ENCODE results near the gene ZMIZ1. TPM values are rescaled to one million over a fixed set of nuclear protein-coding genes. Genes with fewer than 3 reads are reported as not detected.

ZMIZ1 gene
- total and polyA plus RNA-seq, 8 donors = 63.1 to 87.2 (median 76.8) TPM

GRCh38 chr10:79098596-79099015 lies 29.8 kb downstream of the ZMIZ1 start:
- ATAC-seq (no peak), DNase-seq (no peak)
- no peak overlapping the region for H3K4me3 ChIP-seq
- H3K4me1 ChIP-seq = peaks cover 33 to 80% of the 10 kb centered on the region in 2 donors
- no peaks in the 10 kb centered on the region for H3K36me3 ChIP-seq
- no peak overlapping the region for H3K27ac ChIP-seq
- intact Hi-C loops (cut with DNase I) = no loop called here
- H3K27me3 ChIP-seq = no peaks in the 10 kb centered on the region
- no peak for TF ChIP-seq CTCF (IDR thresholded peaks at IDR 0.05)
- H3K9me3 ChIP-seq = no peaks in the 10 kb centered on the region

GRCh38 chr10:79099898-79100448 lies 31.2 kb downstream of the ZMIZ1 start:
- intact Hi-C loops (cut with DNase I) = no loop called here
- H3K36me3 ChIP-seq = no peaks in the 10 kb centered on the region
- DNase-seq (no peak), ATAC-seq (no peak)
- no peaks in the 10 kb centered on the region for H3K27me3 ChIP-seq
- H3K9me3 ChIP-seq = no peaks in the 10 kb centered on the region
- no peak for TF ChIP-seq CTCF (IDR thresholded peaks at IDR 0.05)
- peaks cover 28 to 79% of the 10 kb centered on the region in 2 donors for H3K4me1 ChIP-seq
- no peak overlapping the region for H3K4me3 ChIP-seq
- peak overlapping the region in 1 of 2 donors; percentile 8 for H3K27ac ChIP-seq

- H3K27me3 ChIP-seq = no peaks in the 10 kb centered on the region
- DNase-seq = no peak
- no peak overlapping the region for H3K4me3 ChIP-seq
- peak overlapping the region in 1 of 2 donors; percentile 8 for H3K27ac ChIP-seq
- ATAC-seq = no peak
- H3K36me3 ChIP-seq = no peaks in the 10 kb centered on the region
- no peak for TF ChIP-seq CTCF (IDR thresholded peaks at IDR 0.05)
- H3K9me3 ChIP-seq = no peaks in the 10 kb centered on the region
- peaks cover 28 to 79% of the 10 kb centered on the region in 2 donors for H3K4me1 ChIP-seq
- intact Hi-C loops (cut with DNase I) = no loop called here
Measured at GRCh38 chr10:79100771-79101170, 32.0 kb downstream of the ZMIZ1 start.

- Histone ChIP-seq H3K27ac (peak overlapping the region; percentile 1 to 59), H3K4me3 (no peak overlapping the region), H3K4me1 (peaks cover 28 to 81% of the 10 kb centered on the region in 2 donors), H3K27me3 (no peaks in the 10 kb centered on the region), H3K9me3 (no peaks in the 10 kb centered on the region), H3K36me3 (no peaks in the 10 kb centered on the region)
- DNase-seq (peak in 3 of 4 donors; percentile 63 to 83 (median 64)), ATAC-seq (peak; percentile 87)
- intact Hi-C loops (cut with DNase I) = no loop called here
- no peak for TF ChIP-seq CTCF (IDR thresholded peaks at IDR 0.05)
Measured at GRCh38 chr10:79101560-79102497, 33.1 kb downstream of the ZMIZ1 start.

GRCh38 chr10:79102498-79102874 lies 33.7 kb downstream of the ZMIZ1 start:
- intact Hi-C loops (cut with DNase I) = no loop called here
- Histone ChIP-seq H3K36me3 (no peaks in the 10 kb centered on the region), H3K27ac (peak overlapping the region; percentile 1 to 19), H3K9me3 (no peaks in the 10 kb centered on the region), H3K4me1 (peaks cover 28 to 81% of the 10 kb centered on the region in 2 donors), H3K4me3 (no peak overlapping the region), H3K27me3 (no peaks in the 10 kb centered on the region)
- DNase-seq (no peak), ATAC-seq (peak; percentile 18)
- no peak for TF ChIP-seq CTCF (IDR thresholded peaks at IDR 0.05)

All from left lung (tissue), 10 donors.